Mesenchymal stem cell (in vitro differentiated cells and primary cell): ENCODE data around the gene ALDH3B1.
A peak's percentile ranks its signal among the peaks of the same experiment; 100 is the strongest.

Experiments
- DNase-seq: peaks from one replicate; pipeline ENCODE4 v3.0.0-alpha.2; 2013
- H2AFZ ChIP-seq: one replicate; pipeline ENCODE4 v1.6.1; 2013; ENCODE audit warnings: low read depth, mild to moderate bottlenecking, control low read depth, inconsistent platforms, low read length, moderate library complexity
- H2AK5ac ChIP-seq: 2 replicates; pipeline ENCODE4 v1.6.1; 2013; ENCODE audit warnings: low read length, moderate library complexity, mild to moderate bottlenecking, inconsistent platforms; ENCODE audit not compliant: severe bottlenecking
- H2BK120ac ChIP-seq: one replicate; pipeline ENCODE4 v1.6.1; 2013; ENCODE audit warnings: low read depth, mild to moderate bottlenecking, inconsistent platforms, low read length, moderate library complexity
- H2BK12ac ChIP-seq, 2 experiments: one replicate each; pipeline ENCODE4 v1.6.1; 2013; ENCODE audit warnings: inconsistent platforms in 2 of 2, low read length in 2 of 2, mild to moderate bottlenecking in 2 of 2, moderate library complexity in 2 of 2, control low read depth in 1 of 2
- H2BK15ac ChIP-seq: one replicate; pipeline ENCODE4 v1.6.1; 2013; ENCODE audit warnings: mild to moderate bottlenecking, low read depth, inconsistent platforms; ENCODE audit not compliant: poor library complexity, severe bottlenecking
- H2BK5ac ChIP-seq: 2 replicates; pipeline ENCODE4 v1.6.1; 2013; ENCODE audit warnings: low read depth, mild to moderate bottlenecking, low read length, control low read depth, inconsistent platforms; ENCODE audit not compliant: poor library complexity, severe bottlenecking
- H3K14ac ChIP-seq, 2 experiments: one replicate each; pipeline ENCODE4 v1.6.1; 2013; ENCODE audit warnings: inconsistent platforms in 2 of 2, low read length in 2 of 2, control low read depth in 1 of 2, mild to moderate bottlenecking in 1 of 2, moderate library complexity in 1 of 2
- H3K18ac ChIP-seq, 2 experiments: one replicate each; pipeline ENCODE4 v1.6.1; 2013; ENCODE audit warnings: inconsistent platforms in 2 of 2, low read length in 2 of 2, control low read depth in 1 of 2, low read depth in 1 of 2, mild to moderate bottlenecking in 1 of 2
- H3K23ac ChIP-seq, 2 experiments: one replicate each; pipeline ENCODE4 v1.6.1; 2013; ENCODE audit warnings: inconsistent platforms in 2 of 2, low read length in 2 of 2, mild to moderate bottlenecking in 2 of 2, moderate library complexity in 2 of 2, control low read depth in 1 of 2
- H3K27ac ChIP-seq: 2 replicates; pipeline ENCODE4 v1.5.1; 2013; ENCODE audit warnings: mild to moderate bottlenecking, moderate library complexity, low read length, control low read depth, inconsistent platforms; ENCODE audit not compliant: poor library complexity, severe bottlenecking
- H3K27me3 ChIP-seq, 2 experiments: 2 replicates each; pipeline versions ENCODE4 v1.6.1 to v1.7.0; 2013; ENCODE audit warnings: low read length in 2 of 2, mild to moderate bottlenecking in 2 of 2, moderate library complexity in 2 of 2, control low read depth in 1 of 2, inconsistent platforms in 1 of 2; ENCODE audit not compliant: control insufficient read depth in 1 of 2, insufficient read depth in 1 of 2
- H3K36me3 ChIP-seq, 2 experiments: 2 replicates each; pipeline versions ENCODE4 v1.6.1 to v1.7.0; 2013; ENCODE audit warnings: low read length in 2 of 2, control low read depth in 1 of 2, inconsistent platforms in 1 of 2, low read depth in 1 of 2, mild to moderate bottlenecking in 1 of 2; ENCODE audit not compliant: insufficient read depth in 2 of 2, control insufficient read depth in 1 of 2
- H3K4ac ChIP-seq, 2 experiments: one replicate each; pipeline ENCODE4 v1.6.1; 2013; ENCODE audit warnings: inconsistent platforms in 2 of 2, low read length in 2 of 2, mild to moderate bottlenecking in 2 of 2, moderate library complexity in 2 of 2, control low read depth in 1 of 2, low read depth in 1 of 2
- H3K4me1 ChIP-seq: 2 replicates; pipeline ENCODE4 v1.6.1; 2013; ENCODE audit warnings: low read depth, low read length, control low read depth; ENCODE audit not compliant: control insufficient read depth, insufficient read depth
- H3K4me2 ChIP-seq: 2 replicates; pipeline ENCODE4 v1.6.1; 2013; ENCODE audit warnings: low read length, mild to moderate bottlenecking, inconsistent platforms; ENCODE audit not compliant: poor library complexity, severe bottlenecking
- H3K4me3 ChIP-seq, 2 experiments: 2 replicates each; pipeline versions ENCODE4 v1.5.1 to v1.7.0; 2013; ENCODE audit warnings: low read length in 2 of 2, mild to moderate bottlenecking in 2 of 2, control low read depth in 1 of 2, low read depth in 1 of 2; ENCODE audit not compliant: insufficient read depth in 1 of 2
- H3K79me1 ChIP-seq: replicated peaks from 2 replicates; pipeline ENCODE4 v1.6.1; 2013; ENCODE audit warnings: mild to moderate bottlenecking, control low read depth, low read length, inconsistent platforms; ENCODE audit not compliant: poor library complexity, severe bottlenecking
- H3K9ac ChIP-seq: 2 replicates; pipeline ENCODE4 v1.7.0; 2013; ENCODE audit warnings: mild to moderate bottlenecking, low read length, moderate library complexity
- H3K9me3 ChIP-seq: 2 replicates; pipeline ENCODE4 v1.7.0; 2013; ENCODE audit warnings: mild to moderate bottlenecking, low read length; ENCODE audit not compliant: control insufficient read depth
- H4K8ac ChIP-seq: one replicate; pipeline ENCODE4 v1.6.1; 2013; ENCODE audit warnings: inconsistent platforms, mild to moderate bottlenecking, low read length, moderate library complexity
- H4K91ac ChIP-seq: one replicate; pipeline ENCODE4 v1.6.1; 2013; ENCODE audit warnings: mild to moderate bottlenecking, low read length, inconsistent platforms
- WGBS: methylation state at CpG from one replicate; pipeline ENCODE4 v1.1.7; 2013; ENCODE audit warnings: mixed read lengths; 5-methylcytosine and 5-hydroxymethylcytosine counted together

ALDH3B1 gene

GRCh38 chr11:68039526-68040086 lies 29.5 kb downstream of the ALDH3B1 start:
- H3K79me1 ChIP-seq = peaks cover 17% of the 10 kb centered on the region
- WGBS = 8% methylated on average over 5 of the region's 10 CpGs

GRCh38 chr11:68040101-68040956 lies 30.2 kb downstream of the ALDH3B1 start:
- 23% methylated on average over 19 of the region's 22 CpGs for WGBS
- Histone ChIP-seq H2BK5ac (peak overlapping the region; percentile 60), H3K23ac (peak overlapping the region in 1 of 2 experiments; percentile 61), H2BK120ac (peak overlapping the region; percentile 89), H3K27me3 (no peaks in the 10 kb centered on the region), H3K18ac (peak overlapping the region; percentile 90 to 95), H3K4me1 (peaks cover 70% of the 10 kb centered on the region), H4K91ac (peak overlapping the region; percentile 97), H3K4me3 (peak overlapping the region; percentile 52 to 91), H3K36me3 (peaks cover 27 to 58% of the 10 kb centered on the region in 2 experiments), H2AFZ (no peak overlapping the region), H2BK12ac (peak overlapping the region; percentile 52 to 87), H3K14ac (peak overlapping the region in 1 of 2 experiments; percentile 94), H2BK15ac (peak overlapping the region; percentile 99), H3K79me1 (peaks cover 20% of the 10 kb centered on the region), H3K27ac (peak overlapping the region; percentile 73), H2AK5ac (peak overlapping the region; percentile 95), H3K4me2 (peak overlapping the region; percentile 86), H4K8ac (peak overlapping the region; percentile 92), H3K4ac (peak overlapping the region; percentile 90 to 98), H3K9me3 (no peaks in the 10 kb centered on the region), H3K9ac (peak overlapping the region; percentile 95)
- DNase-seq = peak; percentile 90

More at GRCh38 chr11:68039526-68040086, 29.5 kb downstream of the ALDH3B1 start:
- Histone ChIP-seq H2BK120ac (peak overlapping the region; percentile 82), H2AK5ac (peak overlapping the region; percentile 75), H3K27ac (peak overlapping the region; percentile 73), H2AFZ (no peak overlapping the region), H3K23ac (peak overlapping the region in 1 of 2 experiments; percentile 66), H2BK15ac (peak overlapping the region; percentile 82), H3K4me1 (peaks cover 64% of the 10 kb centered on the region), H3K18ac (peak overlapping the region; percentile 34 to 89), H3K4me3 (peak overlapping the region; percentile 68 to 91), H3K9ac (peak overlapping the region; percentile 95), H3K4ac (peak overlapping the region; percentile 84 to 88), H3K27me3 (no peaks in the 10 kb centered on the region), H4K8ac (peak overlapping the region; percentile 8), H2BK5ac (no peak overlapping the region), H2BK12ac (peak overlapping the region; percentile 52 to 87), H3K36me3 (peaks cover 25 to 51% of the 10 kb centered on the region in 2 experiments), H4K91ac (peak overlapping the region; percentile 97), H3K14ac (peak overlapping the region in 1 of 2 experiments; percentile 55), H3K9me3 (no peaks in the 10 kb centered on the region), H3K4me2 (peak overlapping the region; percentile 86)
- DNase-seq = no peak

- peak overlapping the region; percentile 87 for H4K8ac ChIP-seq
- no peaks in the 10 kb centered on the region for H3K27me3 ChIP-seq
- H2AFZ ChIP-seq = no peak overlapping the region
- peak overlapping the region; percentile 4 to 59 for H2BK12ac ChIP-seq
- peak overlapping the region in 1 of 2 experiments; percentile 94 for H3K14ac ChIP-seq
- peaks cover 29 to 59% of the 10 kb centered on the region in 2 experiments for H3K36me3 ChIP-seq
- peak overlapping the region in 1 of 2 experiments; percentile 28 for H3K23ac ChIP-seq
- H3K18ac ChIP-seq = peak overlapping the region; percentile 90 to 95
- no peak for DNase-seq
- peak overlapping the region; percentile 60 for H2BK5ac ChIP-seq
- peak overlapping the region; percentile 73 for H3K27ac ChIP-seq
- no peaks in the 10 kb centered on the region for H3K9me3 ChIP-seq
- H3K79me1 ChIP-seq = peaks cover 17% of the 10 kb centered on the region
- peak overlapping the region; percentile 95 for H2AK5ac ChIP-seq
- H3K4ac ChIP-seq = peak overlapping the region; percentile 90 to 98
- peak overlapping the region; percentile 86 for H3K4me2 ChIP-seq
- WGBS = 88% methylated on average over 22 of the region's 23 CpGs
- H3K4me3 ChIP-seq = peak overlapping the region; percentile 52 to 91
- H2BK15ac ChIP-seq = peak overlapping the region; percentile 63
- peaks cover 70% of the 10 kb centered on the region for H3K4me1 ChIP-seq
- H3K9ac ChIP-seq = peak overlapping the region; percentile 95
- H2BK120ac ChIP-seq = peak overlapping the region; percentile 89
- peak overlapping the region; percentile 94 for H4K91ac ChIP-seq
Observed at GRCh38 chr11:68040957-68041591, 30.9 kb downstream of the ALDH3B1 start.
